GM23338 (cell line): ENCODE results near the gene TNFAIP3. TPM values are rescaled to one million over a fixed set of nuclear protein-coding genes. Genes with fewer than 3 reads are reported as not detected.

Source experiments
- ATAC-seq: fragments of 200-7000 bp; cut with Tn5 transposase; 3 replicates; pipeline ENCODE4 v1.9.1; 2020
- DNase-seq: peaks from one replicate; pipeline ENCODE4 v3.0.0-alpha.2; 2015; ENCODE audit warnings: low spot score
- H2AFZ ChIP-seq: fragments of 200-600 bp; sonication (generic); 2 replicates; pipeline ENCODE4 v1.8.0; 2016; ENCODE audit warnings: antibody characterized with exemption, mild to moderate bottlenecking, moderate library complexity
- H3F3A ChIP-seq: fragments of 200-600 bp; sonication (generic); replicated peaks from 2 replicates; pipeline ENCODE4 v1.8.0; 2017; ENCODE audit warnings: antibody characterized with exemption, mixed run types, low read depth
- H3K27ac ChIP-seq: fragments of 200-600 bp; sonication (generic); 2 replicates; pipeline ENCODE4 v1.6.1; 2016; ENCODE audit warnings: low read depth
- H3K27me3 ChIP-seq: fragments of 200-600 bp; sonication (generic); 2 replicates; pipeline ENCODE4 v1.8.0; 2016; ENCODE audit warnings: mild to moderate bottlenecking, mixed run types, moderate library complexity; ENCODE audit not compliant: insufficient read depth
- H3K36me3 ChIP-seq: fragments of 200-600 bp; sonication (generic); 2 replicates; pipeline ENCODE4 v1.8.0; 2016; ENCODE audit warnings: mild to moderate bottlenecking; ENCODE audit not compliant: insufficient read depth
- H3K4me1 ChIP-seq: fragments of 200-600 bp; sonication (generic); 2 replicates; pipeline ENCODE4 v1.8.0; 2016; ENCODE audit warnings: mild to moderate bottlenecking, moderate library complexity; ENCODE audit not compliant: insufficient read depth
- H3K4me2 ChIP-seq: fragments of 200-600 bp; sonication (generic); 2 replicates; pipeline ENCODE4 v1.7.1; 2017; ENCODE audit warnings: mixed run types
- H3K4me3 ChIP-seq: fragments of 200-600 bp; sonication (generic); 2 replicates; pipeline ENCODE4 v1.6.1; 2016; ENCODE audit warnings: mixed run types
- H3K79me2 ChIP-seq: fragments of 200-600 bp; sonication (generic); replicated peaks from 2 replicates; pipeline ENCODE4 v1.8.0; 2017; ENCODE audit warnings: mild to moderate bottlenecking; ENCODE audit not compliant: insufficient read depth
- H3K9me2 ChIP-seq: fragments of 200-600 bp; sonication (generic); 2 replicates; pipeline ENCODE4 v1.8.0; 2017; ENCODE audit not compliant: insufficient read depth
- H4K20me1 ChIP-seq: fragments of 200-600 bp; sonication (generic); replicated peaks from 2 replicates; pipeline ENCODE4 v1.8.0; 2017; ENCODE audit warnings: mild to moderate bottlenecking; ENCODE audit not compliant: insufficient read depth
- H3K27ac Mint-ChIP-seq: 2 replicates; pipeline ENCODE4 v1.8.0; 2020; ENCODE audit warnings: inconsistent platforms, mild to moderate bottlenecking, moderate library complexity, mixed read lengths
- H3K27me3 Mint-ChIP-seq: 3 replicates; pipeline ENCODE4 v1.8.0; 2022; ENCODE audit warnings: low read depth, mild to moderate bottlenecking, moderate library complexity, mixed read lengths, inconsistent platforms; ENCODE audit not compliant: insufficient read depth, poor library complexity
- H3K36me3 Mint-ChIP-seq: 3 replicates; pipeline ENCODE4 v1.8.0; 2021; ENCODE audit warnings: low read depth, mild to moderate bottlenecking, inconsistent platforms, moderate library complexity, mixed read lengths
- H3K4me1 Mint-ChIP-seq: 3 replicates; pipeline ENCODE4 v1.8.0; 2020; ENCODE audit warnings: mild to moderate bottlenecking, inconsistent platforms, mixed read lengths
- H3K4me3 Mint-ChIP-seq: 3 replicates; pipeline ENCODE4 v1.8.0; 2021; ENCODE audit warnings: moderate library complexity, mild to moderate bottlenecking, inconsistent platforms, mixed read lengths
- H3K9me3 Mint-ChIP-seq: 3 replicates; pipeline ENCODE4 v1.8.0; 2020; ENCODE audit warnings: moderate library complexity, mild to moderate bottlenecking, inconsistent platforms, mixed read lengths
- CREB1 ChIP-seq: fragments of 250-450 bp; sonication (Bioruptor Pico); IDR thresholded peaks from 2 replicates; pipeline ENCODE4 v1.5.0; 2020; ENCODE audit warnings: low read depth, mild to moderate bottlenecking, moderate library complexity
- EZH2 ChIP-seq: fragments of 200-600 bp; sonication (generic); IDR thresholded peaks from one replicate; pipeline ENCODE4 v1.8.0; 2017; ENCODE audit warnings: antibody characterized with exemption, mild to moderate bottlenecking, low read depth; ENCODE audit not compliant: unreplicated experiment
- EZH2phosphoT487 ChIP-seq: fragments of 200-600 bp; sonication (generic); IDR thresholded peaks from one replicate; pipeline ENCODE4 v1.8.1; 2018; ENCODE audit warnings: antibody characterized with exemption; ENCODE audit not compliant: unreplicated experiment
- JUNB ChIP-seq: IDR thresholded peaks from one replicate; pipeline ENCODE4 v1.6.1; 2016; ENCODE audit warnings: antibody characterized with exemption; ENCODE audit not compliant: unreplicated experiment
- NANOG ChIP-seq: IDR thresholded peaks from 2 replicates; pipeline ENCODE4 v1.6.1; 2016; ENCODE audit warnings: antibody characterized with exemption, borderline replicate concordance
- POLR2AphosphoS5 ChIP-seq: IDR thresholded peaks from 2 replicates; pipeline ENCODE4 v1.6.1; 2016; ENCODE audit warnings: antibody characterized with exemption, low read depth
- STAT1 ChIP-seq: IDR thresholded peaks from one replicate; pipeline ENCODE4 v1.6.1; 2016; ENCODE audit warnings: antibody characterized with exemption; ENCODE audit not compliant: unreplicated experiment
- ZNF114 ChIP-seq: fragments of 250-450 bp; sonication (Bioruptor Pico); IDR thresholded peaks from 2 replicates; pipeline ENCODE4 v1.5.0; 2020; ENCODE audit warnings: mild to moderate bottlenecking, moderate library complexity
- ZNF331 ChIP-seq: fragments of 250-450 bp; sonication (Bioruptor Pico); IDR thresholded peaks from 2 replicates; pipeline ENCODE4 v1.5.0; 2020; ENCODE audit warnings: low read depth, mild to moderate bottlenecking, moderate library complexity
- polyA plus RNA-seq: library from polyadenylated mRNA; unstranded; fragments of >200 nt; fragmentation: Nextera tagmentation; extraction: Ambion mirVana; gene quantifications from 2 replicates; pipeline ENCODE4 v1.2.1, GENCODE V29; 2016
- total RNA-seq: library from RNA; depleted of rRNA; stranded (reverse); fragments of >200 nt; shearing (Covaris generic); gene quantifications from 2 replicates; pipeline ENCODE4 v1.2.3, GENCODE V29; 2014
- TF ChIP-seq, protein P1 (sequence below), 2 experiments: fragments of 200-600 bp in 1 of 2; sonication (generic) in 1 of 2; conservative IDR thresholded peaks; 2 replicates each; pipeline versions ENCODE4 v1.5.1 to v1.6.1; 2016 to 2017; ENCODE audit warnings: antibody characterized with exemption in 2 of 2, low read depth in 2 of 2, mild to moderate bottlenecking in 2 of 2, moderate library complexity in 1 of 2
- TF ChIP-seq, protein P2 (sequence below): IDR thresholded peaks from one replicate; pipeline ENCODE4 v1.6.1; 2018; ENCODE audit warnings: antibody characterized with exemption; ENCODE audit not compliant: unreplicated experiment
- TF ChIP-seq, protein P3 (sequence below): IDR thresholded peaks from 2 replicates; pipeline ENCODE4 v1.6.1; 2016; ENCODE audit warnings: antibody characterized with exemption
- TF ChIP-seq, protein P4 (sequence below): fragments of 250-450 bp; sonication (Bioruptor Pico); IDR thresholded peaks from 2 replicates; pipeline ENCODE4 v1.5.0; 2020; ENCODE audit warnings: mild to moderate bottlenecking, moderate library complexity

The TNFAIP3 gene
- total and polyA plus RNA-seq, 2 experiments from 2014 or later: 2.1 to 2.3 TPM

DNA sequence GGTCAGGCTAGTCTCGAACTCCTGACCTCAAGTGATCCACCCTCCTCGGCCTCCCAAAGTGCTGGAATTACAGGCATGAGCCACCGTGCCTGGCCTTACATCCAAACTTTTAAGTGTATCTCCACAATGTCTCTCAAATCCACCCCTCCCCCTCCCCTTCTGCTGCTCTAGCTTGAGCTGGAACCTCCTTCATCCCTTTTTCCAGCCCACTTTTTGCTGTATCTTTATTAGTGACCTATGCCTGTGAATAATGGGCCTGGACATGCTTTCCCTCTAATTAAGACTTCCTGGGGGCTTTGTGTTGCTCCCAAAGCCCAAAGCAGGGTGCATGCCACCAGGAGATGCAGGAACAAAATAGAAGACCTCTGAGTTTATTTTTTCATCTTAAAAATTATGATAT lies 26.1 kb downstream of the TNFAIP3 start:
- Mint-ChIP-seq H3K27me3 (peaks cover 2% of the 10 kb centered on the region), H3K4me1 (no peaks in the 10 kb centered on the region; the same call in 2 of the 3 replicates), H3K36me3 (no peaks in the 10 kb centered on the region), H3K4me3 (no peak overlapping the region), H3K27ac (no peak overlapping the region), H3K9me3 (no peaks in the 10 kb centered on the region; the same call in 1 of the 3 replicates)
- H3F3A ChIP-seq: no peaks in the 10 kb centered on the region
- no peaks in the 10 kb centered on the region for H3K79me2 ChIP-seq
- no peak overlapping the region for H3K4me3 ChIP-seq
- peaks cover 12% of the 10 kb centered on the region for H3K9me2 ChIP-seq
- H3K27ac ChIP-seq: no peak overlapping the region
- no peaks in the 10 kb centered on the region for H4K20me1 ChIP-seq
- TF ChIP-seq, protein P1, sequence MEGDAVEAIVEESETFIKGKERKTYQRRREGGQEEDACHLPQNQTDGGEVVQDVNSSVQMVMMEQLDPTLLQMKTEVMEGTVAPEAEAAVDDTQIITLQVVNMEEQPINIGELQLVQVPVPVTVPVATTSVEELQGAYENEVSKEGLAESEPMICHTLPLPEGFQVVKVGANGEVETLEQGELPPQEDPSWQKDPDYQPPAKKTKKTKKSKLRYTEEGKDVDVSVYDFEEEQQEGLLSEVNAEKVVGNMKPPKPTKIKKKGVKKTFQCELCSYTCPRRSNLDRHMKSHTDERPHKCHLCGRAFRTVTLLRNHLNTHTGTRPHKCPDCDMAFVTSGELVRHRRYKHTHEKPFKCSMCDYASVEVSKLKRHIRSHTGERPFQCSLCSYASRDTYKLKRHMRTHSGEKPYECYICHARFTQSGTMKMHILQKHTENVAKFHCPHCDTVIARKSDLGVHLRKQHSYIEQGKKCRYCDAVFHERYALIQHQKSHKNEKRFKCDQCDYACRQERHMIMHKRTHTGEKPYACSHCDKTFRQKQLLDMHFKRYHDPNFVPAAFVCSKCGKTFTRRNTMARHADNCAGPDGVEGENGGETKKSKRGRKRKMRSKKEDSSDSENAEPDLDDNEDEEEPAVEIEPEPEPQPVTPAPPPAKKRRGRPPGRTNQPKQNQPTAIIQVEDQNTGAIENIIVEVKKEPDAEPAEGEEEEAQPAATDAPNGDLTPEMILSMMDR (conservative IDR thresholded peaks at IDR 0.05; ENCODE audit: low read depth in 2 of 2): no peak
- no peak for TF ChIP-seq STAT1
- TF ChIP-seq, protein P2, sequence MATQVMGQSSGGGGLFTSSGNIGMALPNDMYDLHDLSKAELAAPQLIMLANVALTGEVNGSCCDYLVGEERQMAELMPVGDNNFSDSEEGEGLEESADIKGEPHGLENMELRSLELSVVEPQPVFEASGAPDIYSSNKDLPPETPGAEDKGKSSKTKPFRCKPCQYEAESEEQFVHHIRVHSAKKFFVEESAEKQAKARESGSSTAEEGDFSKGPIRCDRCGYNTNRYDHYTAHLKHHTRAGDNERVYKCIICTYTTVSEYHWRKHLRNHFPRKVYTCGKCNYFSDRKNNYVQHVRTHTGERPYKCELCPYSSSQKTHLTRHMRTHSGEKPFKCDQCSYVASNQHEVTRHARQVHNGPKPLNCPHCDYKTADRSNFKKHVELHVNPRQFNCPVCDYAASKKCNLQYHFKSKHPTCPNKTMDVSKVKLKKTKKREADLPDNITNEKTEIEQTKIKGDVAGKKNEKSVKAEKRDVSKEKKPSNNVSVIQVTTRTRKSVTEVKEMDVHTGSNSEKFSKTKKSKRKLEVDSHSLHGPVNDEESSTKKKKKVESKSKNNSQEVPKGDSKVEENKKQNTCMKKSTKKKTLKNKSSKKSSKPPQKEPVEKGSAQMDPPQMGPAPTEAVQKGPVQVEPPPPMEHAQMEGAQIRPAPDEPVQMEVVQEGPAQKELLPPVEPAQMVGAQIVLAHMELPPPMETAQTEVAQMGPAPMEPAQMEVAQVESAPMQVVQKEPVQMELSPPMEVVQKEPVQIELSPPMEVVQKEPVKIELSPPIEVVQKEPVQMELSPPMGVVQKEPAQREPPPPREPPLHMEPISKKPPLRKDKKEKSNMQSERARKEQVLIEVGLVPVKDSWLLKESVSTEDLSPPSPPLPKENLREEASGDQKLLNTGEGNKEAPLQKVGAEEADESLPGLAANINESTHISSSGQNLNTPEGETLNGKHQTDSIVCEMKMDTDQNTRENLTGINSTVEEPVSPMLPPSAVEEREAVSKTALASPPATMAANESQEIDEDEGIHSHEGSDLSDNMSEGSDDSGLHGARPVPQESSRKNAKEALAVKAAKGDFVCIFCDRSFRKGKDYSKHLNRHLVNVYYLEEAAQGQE: no peak
- TF ChIP-seq CREB1 (CRISPR knock-in tag): no peak
- no peak for TF ChIP-seq POLR2AphosphoS5
- TF ChIP-seq NANOG: no peak
- no peak for TF ChIP-seq ZNF114 (CRISPR knock-in tag)
- no peak for TF ChIP-seq EZH2phosphoT487
- TF ChIP-seq EZH2: no peak
- TF ChIP-seq, protein P3, sequence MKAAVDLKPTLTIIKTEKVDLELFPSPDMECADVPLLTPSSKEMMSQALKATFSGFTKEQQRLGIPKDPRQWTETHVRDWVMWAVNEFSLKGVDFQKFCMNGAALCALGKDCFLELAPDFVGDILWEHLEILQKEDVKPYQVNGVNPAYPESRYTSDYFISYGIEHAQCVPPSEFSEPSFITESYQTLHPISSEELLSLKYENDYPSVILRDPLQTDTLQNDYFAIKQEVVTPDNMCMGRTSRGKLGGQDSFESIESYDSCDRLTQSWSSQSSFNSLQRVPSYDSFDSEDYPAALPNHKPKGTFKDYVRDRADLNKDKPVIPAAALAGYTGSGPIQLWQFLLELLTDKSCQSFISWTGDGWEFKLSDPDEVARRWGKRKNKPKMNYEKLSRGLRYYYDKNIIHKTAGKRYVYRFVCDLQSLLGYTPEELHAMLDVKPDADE: no peak
- no peak for TF ChIP-seq ZNF331 (CRISPR knock-in tag)
- TF ChIP-seq, protein P4, sequence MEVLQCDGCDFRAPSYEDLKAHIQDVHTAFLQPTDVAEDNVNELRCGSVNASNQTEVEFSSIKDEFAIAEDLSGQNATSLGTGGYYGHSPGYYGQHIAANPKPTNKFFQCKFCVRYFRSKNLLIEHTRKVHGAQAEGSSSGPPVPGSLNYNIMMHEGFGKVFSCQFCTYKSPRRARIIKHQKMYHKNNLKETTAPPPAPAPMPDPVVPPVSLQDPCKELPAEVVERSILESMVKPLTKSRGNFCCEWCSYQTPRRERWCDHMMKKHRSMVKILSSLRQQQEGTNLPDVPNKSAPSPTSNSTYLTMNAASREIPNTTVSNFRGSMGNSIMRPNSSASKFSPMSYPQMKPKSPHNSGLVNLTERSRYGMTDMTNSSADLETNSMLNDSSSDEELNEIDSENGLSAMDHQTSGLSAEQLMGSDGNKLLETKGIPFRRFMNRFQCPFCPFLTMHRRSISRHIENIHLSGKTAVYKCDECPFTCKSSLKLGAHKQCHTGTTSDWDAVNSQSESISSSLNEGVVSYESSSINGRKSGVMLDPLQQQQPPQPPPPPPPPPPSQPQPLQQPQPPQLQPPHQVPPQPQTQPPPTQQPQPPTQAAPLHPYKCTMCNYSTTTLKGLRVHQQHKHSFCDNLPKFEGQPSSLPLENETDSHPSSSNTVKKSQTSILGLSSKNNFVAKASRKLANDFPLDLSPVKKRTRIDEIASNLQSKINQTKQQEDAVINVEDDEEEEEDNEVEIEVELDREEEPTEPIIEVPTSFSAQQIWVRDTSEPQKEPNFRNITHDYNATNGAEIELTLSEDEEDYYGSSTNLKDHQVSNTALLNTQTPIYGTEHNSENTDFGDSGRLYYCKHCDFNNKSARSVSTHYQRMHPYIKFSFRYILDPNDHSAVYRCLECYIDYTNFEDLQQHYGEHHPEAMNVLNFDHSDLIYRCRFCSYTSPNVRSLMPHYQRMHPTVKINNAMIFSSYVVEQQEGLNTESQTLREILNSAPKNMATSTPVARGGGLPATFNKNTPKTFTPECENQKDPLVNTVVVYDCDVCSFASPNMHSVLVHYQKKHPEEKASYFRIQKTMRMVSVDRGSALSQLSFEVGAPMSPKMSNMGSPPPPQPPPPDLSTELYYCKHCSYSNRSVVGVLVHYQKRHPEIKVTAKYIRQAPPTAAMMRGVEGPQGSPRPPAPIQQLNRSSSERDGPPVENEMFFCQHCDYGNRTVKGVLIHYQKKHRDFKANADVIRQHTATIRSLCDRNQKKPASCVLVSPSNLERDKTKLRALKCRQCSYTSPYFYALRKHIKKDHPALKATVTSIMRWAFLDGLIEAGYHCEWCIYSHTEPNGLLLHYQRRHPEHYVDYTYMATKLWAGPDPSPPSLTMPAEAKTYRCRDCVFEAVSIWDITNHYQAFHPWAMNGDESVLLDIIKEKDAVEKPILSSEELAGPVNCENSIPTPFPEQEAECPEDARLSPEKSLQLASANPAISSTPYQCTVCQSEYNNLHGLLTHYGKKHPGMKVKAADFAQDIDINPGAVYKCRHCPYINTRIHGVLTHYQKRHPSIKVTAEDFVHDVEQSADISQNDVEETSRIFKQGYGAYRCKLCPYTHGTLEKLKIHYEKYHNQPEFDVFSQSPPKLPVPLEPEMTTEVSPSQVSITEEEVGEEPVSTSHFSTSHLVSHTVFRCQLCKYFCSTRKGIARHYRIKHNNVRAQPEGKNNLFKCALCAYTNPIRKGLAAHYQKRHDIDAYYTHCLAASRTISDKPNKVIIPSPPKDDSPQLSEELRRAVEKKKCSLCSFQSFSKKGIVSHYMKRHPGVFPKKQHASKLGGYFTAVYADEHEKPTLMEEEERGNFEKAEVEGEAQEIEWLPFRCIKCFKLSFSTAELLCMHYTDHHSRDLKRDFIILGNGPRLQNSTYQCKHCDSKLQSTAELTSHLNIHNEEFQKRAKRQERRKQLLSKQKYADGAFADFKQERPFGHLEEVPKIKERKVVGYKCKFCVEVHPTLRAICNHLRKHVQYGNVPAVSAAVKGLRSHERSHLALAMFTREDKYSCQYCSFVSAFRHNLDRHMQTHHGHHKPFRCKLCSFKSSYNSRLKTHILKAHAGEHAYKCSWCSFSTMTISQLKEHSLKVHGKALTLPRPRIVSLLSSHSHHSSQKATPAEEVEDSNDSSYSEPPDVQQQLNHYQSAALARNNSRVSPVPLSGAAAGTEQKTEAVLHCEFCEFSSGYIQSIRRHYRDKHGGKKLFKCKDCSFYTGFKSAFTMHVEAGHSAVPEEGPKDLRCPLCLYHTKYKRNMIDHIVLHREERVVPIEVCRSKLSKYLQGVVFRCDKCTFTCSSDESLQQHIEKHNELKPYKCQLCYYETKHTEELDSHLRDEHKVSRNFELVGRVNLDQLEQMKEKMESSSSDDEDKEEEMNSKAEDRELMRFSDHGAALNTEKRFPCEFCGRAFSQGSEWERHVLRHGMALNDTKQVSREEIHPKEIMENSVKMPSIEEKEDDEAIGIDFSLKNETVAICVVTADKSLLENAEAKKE (CRISPR knock-in tag): no peak
- TF ChIP-seq JUNB: no peak
- H2AFZ ChIP-seq: no peak overlapping the region
- ATAC-seq: no peak
- no peak for DNase-seq
- no peak overlapping the region for H3K4me2 ChIP-seq
- no peaks in the 10 kb centered on the region for H3K27me3 ChIP-seq
- H3K36me3 ChIP-seq: no peaks in the 10 kb centered on the region
- H3K4me1 ChIP-seq: no peaks in the 10 kb centered on the region
